HT1080 (cell line): Measurements from ENCODE around the gene SETD7. TPM values are rescaled to one million over a fixed set of nuclear protein-coding genes. Genes with fewer than 3 reads are reported as not detected.
A peak's percentile ranks its signal among the peaks of the same experiment; 100 is the strongest.

Source experiments
- DNase-seq: peaks from one replicate; pipeline ENCODE4 v3.0.0-alpha.2; 2015; ENCODE audit warnings: low read depth
- total RNA-seq: library from RNA; depleted of rRNA; stranded (reverse); fragments of >200 nt; shearing (Covaris generic); gene quantifications from 2 replicates; pipeline ENCODE4 v1.2.3, GENCODE V29; 2014

The SETD7 gene
- total RNA-seq, 1 experiment from 2014 or later, result 45.2 TPM

DNA sequence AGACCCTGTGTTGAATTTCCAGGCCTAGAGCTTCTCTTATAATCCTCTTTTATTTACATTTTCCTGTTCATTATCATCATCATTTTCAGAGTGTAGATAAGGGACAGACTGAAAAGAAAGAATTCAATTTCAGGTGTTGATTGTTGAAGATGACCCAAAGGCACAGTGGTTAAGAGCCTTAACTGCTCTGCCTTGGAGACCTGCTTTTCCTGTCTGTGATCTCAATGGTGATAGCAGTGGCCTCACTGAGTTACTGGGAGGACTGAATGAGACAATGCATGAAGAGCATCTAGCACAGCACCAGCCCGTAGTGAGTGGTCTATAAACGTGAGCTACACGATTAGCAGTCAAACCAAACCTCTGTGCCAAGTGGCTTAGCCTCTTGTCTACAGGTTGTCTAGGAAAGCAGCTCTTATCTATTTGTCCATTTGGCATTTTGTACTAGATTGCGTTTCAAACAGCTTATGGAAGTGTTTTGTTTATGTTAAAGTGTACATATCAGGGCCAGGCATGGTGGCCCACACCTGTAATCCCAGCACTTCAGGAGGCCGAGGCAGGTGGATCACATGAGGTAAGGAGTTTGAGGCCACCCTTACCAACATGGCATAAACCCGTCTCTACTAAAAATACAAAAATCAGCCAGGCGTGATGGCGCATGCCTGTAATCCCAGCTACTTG is 41.5 kb downstream of the SETD7 start:
- no peak for DNase-seq

DNA sequence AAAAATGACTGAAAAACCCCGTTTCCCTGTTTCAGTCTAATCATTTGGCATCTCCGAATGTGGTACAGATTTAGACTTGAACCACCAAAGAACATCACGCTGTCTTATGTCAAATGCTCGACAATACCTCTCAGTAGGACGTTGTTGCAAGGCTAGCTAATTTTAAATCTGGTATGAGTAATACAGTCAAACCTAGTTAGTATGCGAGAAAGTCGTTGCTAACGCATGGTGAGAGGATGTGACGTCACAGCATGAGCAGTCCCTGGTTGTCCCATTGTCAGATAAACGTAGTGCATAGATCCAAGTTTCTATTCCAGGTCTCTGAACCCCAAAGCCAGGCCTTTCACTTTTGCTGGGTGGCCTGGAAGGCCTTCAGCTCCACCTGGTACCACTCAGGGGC is 44.7 kb downstream of the SETD7 start:
- DNase-seq, result peak; percentile 47

DNA sequence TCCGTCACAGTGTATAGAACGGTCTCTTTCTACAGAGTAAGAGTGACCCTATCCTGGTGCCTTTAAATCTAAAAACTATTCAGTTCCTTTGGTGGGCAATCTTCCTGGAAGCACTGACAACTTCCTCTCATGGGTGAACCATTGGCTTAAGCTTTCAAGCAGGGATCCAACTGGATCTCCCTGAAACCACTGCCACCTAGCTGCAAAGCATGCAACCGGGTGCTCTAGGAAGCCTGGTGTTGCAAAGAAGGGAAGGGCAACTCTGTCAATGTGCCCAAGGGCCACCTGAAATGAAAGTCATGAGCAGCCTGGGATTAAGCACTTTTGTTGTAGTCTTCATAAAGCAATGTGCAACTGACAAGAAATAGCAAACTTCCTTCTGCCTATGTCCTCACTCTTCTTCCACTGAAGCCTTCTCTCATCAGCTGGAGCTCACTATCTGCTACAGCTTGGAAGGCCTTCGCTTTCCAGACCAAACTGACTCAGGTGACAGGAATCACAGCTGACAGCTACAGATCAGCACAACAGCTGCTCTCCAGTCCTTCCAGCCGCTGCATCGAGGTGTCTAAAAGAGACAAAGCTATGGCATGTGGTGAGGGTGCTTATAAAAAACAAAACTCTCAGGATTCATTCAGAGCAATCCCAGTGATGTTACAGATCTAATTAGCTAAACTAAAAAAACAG is 46.1 kb downstream of the SETD7 start:
- DNase-seq, result no peak

GRCh38 chr4:139508581-139509237 is 47.3 kb downstream of the SETD7 start:
- no peak for DNase-seq

DNA sequence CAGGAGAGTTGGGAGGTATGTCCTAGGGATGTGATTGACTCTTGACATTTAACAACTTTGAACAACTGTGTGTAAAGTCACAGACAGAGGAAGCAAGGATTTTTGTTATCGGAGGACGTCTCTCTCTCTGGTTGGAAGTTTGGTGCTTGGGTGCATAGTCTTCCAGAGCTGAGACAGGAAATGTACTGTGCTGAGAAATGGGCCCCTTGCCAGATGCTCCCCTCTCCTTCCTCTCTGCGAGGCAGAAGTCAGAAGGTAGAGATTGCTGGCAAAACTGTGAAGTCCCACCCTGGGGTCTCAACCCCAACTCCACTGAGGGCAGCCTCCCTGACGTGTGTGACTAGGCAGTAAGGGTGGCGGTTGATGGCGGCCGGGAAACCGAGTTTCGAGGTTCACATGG is 49.2 kb downstream of the SETD7 start:
- DNase-seq, result no peak

GRCh38 chr4:139503622-139504166 is 52.3 kb downstream of the SETD7 start:
- no peak for DNase-seq

DNA sequence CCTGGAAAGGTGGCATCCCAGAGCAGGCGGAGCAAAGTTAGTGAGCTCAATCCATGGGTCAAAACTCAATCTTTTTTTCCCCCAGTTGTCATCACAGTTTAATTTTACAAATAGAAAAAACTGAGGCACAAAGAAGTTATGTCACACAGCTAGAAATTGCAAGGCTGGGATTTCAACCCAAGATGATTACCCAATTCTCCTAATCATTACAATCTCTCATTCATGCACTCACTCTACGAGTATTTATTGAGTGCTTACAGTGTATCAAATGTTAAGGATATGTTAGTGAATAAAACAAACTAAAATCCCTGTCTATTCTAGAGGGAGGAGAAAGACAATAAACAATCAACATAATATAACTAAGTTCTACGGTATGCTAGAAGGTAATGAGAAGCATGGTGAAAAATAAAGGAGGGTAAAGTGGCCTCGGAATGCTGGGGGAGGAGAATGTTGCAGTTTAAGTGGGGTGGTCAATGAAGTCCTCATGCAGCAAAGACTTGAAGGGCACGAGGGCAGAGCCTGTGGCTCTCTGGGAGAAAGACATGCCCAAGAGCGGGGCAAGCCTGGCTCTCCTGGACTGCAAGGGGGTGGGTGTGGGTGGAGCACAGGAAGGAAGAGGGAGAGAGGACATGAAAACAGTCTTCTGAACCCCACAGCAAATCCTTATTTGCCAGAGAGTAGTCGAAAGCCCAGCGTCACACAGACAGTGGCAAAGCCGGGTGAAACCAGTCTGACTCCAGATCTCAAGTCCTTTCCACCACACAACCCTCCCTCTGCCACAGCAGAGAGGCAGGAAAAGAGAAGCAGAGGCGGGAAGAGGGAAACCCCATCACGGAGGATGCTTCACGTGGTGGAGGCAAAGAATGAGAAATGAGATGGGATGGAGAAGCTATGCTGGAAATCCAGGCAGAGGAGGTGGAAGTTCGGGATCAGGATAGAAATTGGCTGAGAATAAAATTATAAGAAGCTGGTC is 53.8 kb downstream of the SETD7 start:
- DNase-seq, result no peak

GRCh38 chr4:139501527-139501926 is 54.5 kb downstream of the SETD7 start:
- no peak for DNase-seq

- no peak for DNase-seq
These were observed 54.9 kb downstream of the SETD7 start for GRCh38 chr4:139501117-139501516.

DNA sequence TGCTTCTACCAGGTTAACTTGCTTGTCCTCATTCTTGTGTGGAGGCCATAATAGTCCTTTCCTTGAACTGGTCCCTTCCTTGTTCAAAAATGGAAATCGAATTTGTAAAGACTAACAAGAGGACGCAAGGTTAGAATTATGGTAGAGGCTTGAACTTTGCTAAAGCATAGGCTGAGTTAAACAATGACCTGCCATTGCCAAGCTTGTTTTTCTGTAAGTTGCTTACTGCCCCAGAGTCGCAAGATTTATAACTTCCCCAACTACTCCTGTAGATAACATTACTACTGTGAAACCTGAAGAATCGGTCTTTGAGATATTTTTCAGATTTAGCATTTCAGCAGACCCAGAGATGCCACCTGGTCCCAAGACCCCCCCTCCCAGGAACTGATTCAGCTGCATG is 56.8 kb downstream of the SETD7 start:
- DNase-seq, result no peak

DNA sequence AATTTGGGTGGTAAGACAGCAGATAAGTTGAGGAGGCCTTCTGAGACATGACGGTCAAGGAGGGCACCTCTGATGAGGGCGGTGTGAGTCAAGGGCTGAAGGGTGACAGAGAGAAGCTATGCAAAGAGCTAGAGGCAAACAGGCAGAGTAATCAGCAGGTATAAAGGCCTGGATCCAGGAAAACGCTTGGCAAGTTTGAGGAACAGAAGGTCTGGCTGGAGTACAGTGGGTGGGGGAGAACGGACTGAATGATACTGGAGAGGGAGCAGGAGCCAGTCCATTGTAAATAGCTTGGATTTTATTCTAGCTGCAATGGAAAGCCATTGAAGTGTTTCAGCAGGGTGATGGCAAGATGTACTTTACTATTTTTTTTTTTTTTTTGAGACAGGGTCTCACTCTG is 62.8 kb downstream of the SETD7 start:
- no peak for DNase-seq

GRCh38 chr4:139492429-139492828 is 63.6 kb downstream of the SETD7 start:
- no peak for DNase-seq

DNA sequence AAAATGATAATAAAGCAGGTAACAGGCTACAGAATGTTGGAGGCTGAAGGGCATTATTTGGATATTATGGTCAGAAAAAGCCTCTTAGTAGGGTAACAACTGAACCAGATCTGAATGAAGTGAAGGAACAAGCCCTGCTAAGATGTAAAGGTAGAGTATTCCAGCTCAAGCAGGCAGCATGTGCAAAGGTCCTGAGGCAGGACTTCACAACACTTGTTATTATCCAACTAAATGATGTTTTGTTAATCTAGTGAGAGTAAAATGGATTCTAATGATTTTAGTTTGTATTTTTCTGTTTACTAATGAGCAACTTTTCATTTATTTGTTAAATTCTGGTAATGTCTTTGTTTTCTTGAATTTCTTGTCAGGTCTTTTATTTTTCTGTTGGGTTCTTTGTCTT is 66.4 kb downstream of the SETD7 start:
- no peak for DNase-seq

DNA sequence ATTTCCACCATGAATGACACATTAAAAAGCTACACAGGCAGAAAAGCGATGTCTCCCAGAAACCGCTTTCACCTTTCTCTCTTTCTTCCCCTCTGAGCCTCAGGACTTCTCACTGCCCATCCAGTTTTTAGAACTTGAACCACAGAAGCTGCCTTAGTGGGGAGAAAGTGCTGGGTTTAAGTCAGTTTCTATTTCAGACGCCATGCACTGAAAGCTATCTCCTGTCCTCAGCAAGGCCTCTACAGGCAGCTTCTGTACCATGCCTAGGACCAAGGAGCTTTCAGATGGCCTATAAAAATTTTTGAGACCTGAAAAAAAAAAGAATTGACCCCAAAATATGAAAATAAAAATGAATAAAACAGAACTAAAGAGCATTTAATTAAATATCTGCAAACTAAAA is 67.6 kb downstream of the SETD7 start:
- no peak for DNase-seq

GRCh38 chr4:139484783-139485311 is 71.2 kb downstream of the SETD7 start:
- no peak for DNase-seq

- DNase-seq, result no peak
These were observed 73.0 kb downstream of the SETD7 start for GRCh38 chr4:139483000-139483399.

- DNase-seq, result no peak
These were observed 74.6 kb downstream of the SETD7 start for GRCh38 chr4:139481465-139481864.

DNA sequence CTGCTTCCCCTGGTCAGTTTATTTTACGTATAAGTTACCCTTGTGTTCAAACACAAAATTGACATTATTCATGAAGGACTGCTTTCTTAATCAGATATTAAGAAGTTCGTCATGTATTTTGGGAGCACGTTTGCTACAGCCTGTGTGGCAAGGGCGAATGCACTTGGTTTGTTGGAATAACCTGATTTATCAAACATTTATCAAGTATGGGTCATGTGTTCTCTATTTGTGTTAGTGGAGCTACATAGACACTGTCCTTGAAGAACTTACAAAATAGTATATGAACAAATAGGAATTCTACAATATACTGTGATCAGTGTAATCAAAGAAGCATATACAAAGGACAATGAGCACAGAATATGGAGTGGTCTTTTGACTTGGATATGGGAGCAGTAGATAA is 79.7 kb downstream of the SETD7 start:
- DNase-seq, result no peak

- no peak for DNase-seq
These were observed 83.2 kb downstream of the SETD7 start for GRCh38 chr4:139472852-139473251.

GRCh38 chr4:139470997-139471665 is 84.9 kb downstream of the SETD7 start:
- DNase-seq, result no peak
